Tibial artery (tissue), 4 donors: ENCODE results near the gene PEMT.

Source experiments
- DNase-seq, 2 donors: peaks; one replicate each; pipeline ENCODE4 v3.0.0-alpha.2; 2019
- H3K27ac ChIP-seq, 2 donors: fragments of 200-600 bp; sonication (generic) in 1 of 2; 1 replicate in 1 of 2; 2 replicates in 1 of 2; pipeline ENCODE4 v1.5.1; 2018 to 2019; ENCODE audit warnings: mild to moderate bottlenecking in 1 of 2
- H3K27me3 ChIP-seq, 2 donors: fragments of 200-600 bp; sonication (generic) in 1 of 2; one replicate each; pipeline versions ENCODE4 v1.5.1 to v1.6.0; 2016 to 2019
- H3K36me3 ChIP-seq, 3 donors: fragments of 200-600 bp; sonication (generic) in 2 of 3; one replicate each; pipeline ENCODE4 v1.5.1; 2016 to 2019; ENCODE audit warnings: mild to moderate bottlenecking in 2 of 3
- H3K4me1 ChIP-seq, 4 donors: fragments of 200-600 bp; sonication (generic) in 2 of 4; 1 replicate in 3 of 4; 2 replicates in 1 of 4; pipeline ENCODE4 v1.5.1; 2016 to 2019
- H3K4me3 ChIP-seq, 2 donors: fragments of 200-600 bp; sonication (generic) in 1 of 2; 1 replicate in 1 of 2; 2 replicates in 1 of 2; pipeline ENCODE4 v1.5.1; 2018 to 2019; ENCODE audit warnings: mild to moderate bottlenecking in 2 of 2
- H3K9me3 ChIP-seq, 3 donors: fragments of 200-600 bp; sonication (generic) in 1 of 3; one replicate each; pipeline ENCODE4 v1.5.1; 2016 to 2019
- CTCF ChIP-seq, 2 experiments: fragments of 200-600 bp in 1 of 2; fragments of 450-650 bp in 1 of 2; IDR thresholded peaks; one replicate each; pipeline ENCODE4 v1.5.1; 2017 to 2019; ENCODE audit warnings: antibody characterized with exemption in 2 of 2, mild to moderate bottlenecking in 1 of 2, moderate library complexity in 1 of 2
- intact Hi-C: fragments of 100-400 bp; cut with DNase I; formaldehyde crosslinking; loops from one replicate; pipeline ENCODE4 v1.15.0; 2023; ENCODE audit warnings: low total_unique reads

The PEMT gene

GRCh38 chr17:17623904-17624303, 32.4 kb upstream of the PEMT start:
- intact Hi-C loops: no loop called here
- no peaks in the 10 kb centered on the region for H3K4me1 ChIP-seq

GRCh38 chr17:17621254-17621653, 29.7 kb upstream of the PEMT start:
- Histone ChIP-seq H3K4me1 (no peaks in the 10 kb centered on the region), H3K27ac (no peak overlapping the region), H3K4me3 (no peak overlapping the region), H3K27me3 (no peaks in the 10 kb centered on the region), H3K36me3 (no peaks in the 10 kb centered on the region), H3K9me3 (no peaks in the 10 kb centered on the region)
- intact Hi-C loops: no loop called here
- no peak for TF ChIP-seq CTCF (IDR thresholded peaks at IDR 0.05)
- no peak for DNase-seq

More at GRCh38 chr17:17623904-17624303, 32.4 kb upstream of the PEMT start:
- no peak for DNase-seq
- Histone ChIP-seq H3K27me3 (peaks cover 0 to 7% of the 10 kb centered on the region in 2 donors), H3K27ac (no peak overlapping the region), H3K4me3 (no peak overlapping the region), H3K36me3 (no peaks in the 10 kb centered on the region), H3K9me3 (no peaks in the 10 kb centered on the region)
- no peak for TF ChIP-seq CTCF (IDR thresholded peaks at IDR 0.05)

GRCh38 chr17:17613708-17614114, 22.2 kb upstream of the PEMT start:
- H3K9me3 ChIP-seq: no peaks in the 10 kb centered on the region
- intact Hi-C loops: no loop called here
- H3K4me3 ChIP-seq: no peak overlapping the region
- TF ChIP-seq CTCF (IDR thresholded peaks at IDR 0.05): peak; percentile 71 to 73
- H3K4me1 ChIP-seq: no peaks in the 10 kb centered on the region
- peak in 1 of 2 donors; percentile 56 for DNase-seq
- H3K36me3 ChIP-seq: no peaks in the 10 kb centered on the region
- H3K27me3 ChIP-seq: no peaks in the 10 kb centered on the region
- H3K27ac ChIP-seq: no peak overlapping the region

GRCh38 chr17:17612085-17613022, 20.8 kb upstream of the PEMT start:
- H3K27ac ChIP-seq: no peak overlapping the region
- no peak for TF ChIP-seq CTCF (IDR thresholded peaks at IDR 0.05)
- H3K9me3 ChIP-seq: no peaks in the 10 kb centered on the region
- peaks cover 0 to under 1% of the 10 kb centered on the region in 2 donors for H3K27me3 ChIP-seq
- no peaks in the 10 kb centered on the region for H3K4me1 ChIP-seq
- no peak for DNase-seq
- intact Hi-C loops: no loop called here
- H3K36me3 ChIP-seq: no peaks in the 10 kb centered on the region
- no peak overlapping the region for H3K4me3 ChIP-seq

- no peak overlapping the region for H3K27ac ChIP-seq
- H3K27me3 ChIP-seq: peaks cover 0 to 3% of the 10 kb centered on the region in 2 donors
- H3K4me3 ChIP-seq: no peak overlapping the region
- no peaks in the 10 kb centered on the region for H3K4me1 ChIP-seq
- no peaks in the 10 kb centered on the region for H3K36me3 ChIP-seq
- H3K9me3 ChIP-seq: no peaks in the 10 kb centered on the region
- no peak for TF ChIP-seq CTCF (IDR thresholded peaks at IDR 0.05)
- intact Hi-C loops: no loop called here
- DNase-seq: no peak
Measured at GRCh38 chr17:17609121-17609520, 17.6 kb upstream of the PEMT start.
